A673 (cell line): ENCODE results near the gene MAML3.

Experiments used
- EZH2 ChIP-seq: fragments of 200-600 bp; sonication (generic); IDR thresholded peaks from 2 replicates; pipeline ENCODE4 v1.6.1; 2017; ENCODE audit warnings: borderline replicate concordance, low read depth, mild to moderate bottlenecking, mixed read lengths, antibody characterized with exemption, low read length; ENCODE audit not compliant: poor library complexity, severe bottlenecking
- TF ChIP-seq, protein P1 (sequence below): fragments of 300-800, 200-600 bp; sonication (generic); conservative IDR thresholded peaks from 2 replicates; pipeline ENCODE4 v1.5.1; 2017; ENCODE audit warnings: low read depth, mild to moderate bottlenecking, antibody characterized with exemption, low read length, moderate library complexity, mixed read lengths

- TF ChIP-seq, protein P1, sequence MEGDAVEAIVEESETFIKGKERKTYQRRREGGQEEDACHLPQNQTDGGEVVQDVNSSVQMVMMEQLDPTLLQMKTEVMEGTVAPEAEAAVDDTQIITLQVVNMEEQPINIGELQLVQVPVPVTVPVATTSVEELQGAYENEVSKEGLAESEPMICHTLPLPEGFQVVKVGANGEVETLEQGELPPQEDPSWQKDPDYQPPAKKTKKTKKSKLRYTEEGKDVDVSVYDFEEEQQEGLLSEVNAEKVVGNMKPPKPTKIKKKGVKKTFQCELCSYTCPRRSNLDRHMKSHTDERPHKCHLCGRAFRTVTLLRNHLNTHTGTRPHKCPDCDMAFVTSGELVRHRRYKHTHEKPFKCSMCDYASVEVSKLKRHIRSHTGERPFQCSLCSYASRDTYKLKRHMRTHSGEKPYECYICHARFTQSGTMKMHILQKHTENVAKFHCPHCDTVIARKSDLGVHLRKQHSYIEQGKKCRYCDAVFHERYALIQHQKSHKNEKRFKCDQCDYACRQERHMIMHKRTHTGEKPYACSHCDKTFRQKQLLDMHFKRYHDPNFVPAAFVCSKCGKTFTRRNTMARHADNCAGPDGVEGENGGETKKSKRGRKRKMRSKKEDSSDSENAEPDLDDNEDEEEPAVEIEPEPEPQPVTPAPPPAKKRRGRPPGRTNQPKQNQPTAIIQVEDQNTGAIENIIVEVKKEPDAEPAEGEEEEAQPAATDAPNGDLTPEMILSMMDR: no peak
- no peak for TF ChIP-seq EZH2
Observed at GRCh38 chr4:140130677-140131076, 23.3 kb downstream of the MAML3 start.
